ENCODE measurements around the gene RUNX1.

DNA sequence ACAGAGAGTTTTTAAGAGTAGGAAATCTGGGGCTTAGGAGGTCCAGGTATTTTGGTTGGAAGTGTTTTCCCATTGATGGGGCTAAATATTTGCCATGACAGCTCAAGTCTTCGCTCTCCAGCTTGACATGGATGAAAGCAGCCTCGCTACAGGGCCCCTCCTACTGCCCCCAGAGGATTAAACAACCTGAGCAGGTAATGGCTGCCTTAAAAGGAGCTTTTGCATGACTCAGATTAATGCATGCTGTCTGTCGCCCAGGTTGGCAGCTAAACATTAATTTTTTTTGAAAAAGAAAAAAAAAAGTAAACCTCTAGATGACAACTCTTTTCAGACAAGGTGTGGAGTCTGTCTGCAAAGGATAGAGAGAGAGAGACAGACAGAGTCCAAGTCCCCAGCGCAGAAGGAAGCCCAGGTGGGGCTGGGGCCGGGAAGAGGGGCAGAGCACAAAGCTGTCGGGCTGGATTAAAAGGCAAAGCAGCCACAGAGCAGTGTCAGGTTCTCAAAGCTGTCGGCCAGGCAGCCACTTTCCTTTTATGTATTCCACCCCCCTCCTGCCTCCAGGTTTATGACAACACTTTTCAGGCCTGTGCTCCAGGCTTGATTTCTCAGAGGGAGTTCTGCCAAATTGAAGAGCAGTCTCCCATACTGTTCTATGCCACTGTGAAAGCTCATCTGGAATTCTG lies 252.4 kb downstream of the RUNX1 start:
- TF ChIP-seq, protein P1, sequence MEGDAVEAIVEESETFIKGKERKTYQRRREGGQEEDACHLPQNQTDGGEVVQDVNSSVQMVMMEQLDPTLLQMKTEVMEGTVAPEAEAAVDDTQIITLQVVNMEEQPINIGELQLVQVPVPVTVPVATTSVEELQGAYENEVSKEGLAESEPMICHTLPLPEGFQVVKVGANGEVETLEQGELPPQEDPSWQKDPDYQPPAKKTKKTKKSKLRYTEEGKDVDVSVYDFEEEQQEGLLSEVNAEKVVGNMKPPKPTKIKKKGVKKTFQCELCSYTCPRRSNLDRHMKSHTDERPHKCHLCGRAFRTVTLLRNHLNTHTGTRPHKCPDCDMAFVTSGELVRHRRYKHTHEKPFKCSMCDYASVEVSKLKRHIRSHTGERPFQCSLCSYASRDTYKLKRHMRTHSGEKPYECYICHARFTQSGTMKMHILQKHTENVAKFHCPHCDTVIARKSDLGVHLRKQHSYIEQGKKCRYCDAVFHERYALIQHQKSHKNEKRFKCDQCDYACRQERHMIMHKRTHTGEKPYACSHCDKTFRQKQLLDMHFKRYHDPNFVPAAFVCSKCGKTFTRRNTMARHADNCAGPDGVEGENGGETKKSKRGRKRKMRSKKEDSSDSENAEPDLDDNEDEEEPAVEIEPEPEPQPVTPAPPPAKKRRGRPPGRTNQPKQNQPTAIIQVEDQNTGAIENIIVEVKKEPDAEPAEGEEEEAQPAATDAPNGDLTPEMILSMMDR (IDR thresholded peaks at IDR 0.05): no peak
- TF ChIP-seq POLR2A (IDR thresholded peaks at IDR 0.05): no peak
